Germinal center (tissue), 1 donor: ENCODE results near the gene RTN4R.
"Not testable (repeated sequence)": the region's sequence is repeated elsewhere in the genome, so short reads cannot be mapped to it uniquely, and the experiment has no call there.

Experiments used
- DNase-seq: peaks from one replicate; pipeline ENCODE4 v3.0.0; 2012; ENCODE audit warnings: mixed read lengths, low spot score

RTN4R gene

DNA sequence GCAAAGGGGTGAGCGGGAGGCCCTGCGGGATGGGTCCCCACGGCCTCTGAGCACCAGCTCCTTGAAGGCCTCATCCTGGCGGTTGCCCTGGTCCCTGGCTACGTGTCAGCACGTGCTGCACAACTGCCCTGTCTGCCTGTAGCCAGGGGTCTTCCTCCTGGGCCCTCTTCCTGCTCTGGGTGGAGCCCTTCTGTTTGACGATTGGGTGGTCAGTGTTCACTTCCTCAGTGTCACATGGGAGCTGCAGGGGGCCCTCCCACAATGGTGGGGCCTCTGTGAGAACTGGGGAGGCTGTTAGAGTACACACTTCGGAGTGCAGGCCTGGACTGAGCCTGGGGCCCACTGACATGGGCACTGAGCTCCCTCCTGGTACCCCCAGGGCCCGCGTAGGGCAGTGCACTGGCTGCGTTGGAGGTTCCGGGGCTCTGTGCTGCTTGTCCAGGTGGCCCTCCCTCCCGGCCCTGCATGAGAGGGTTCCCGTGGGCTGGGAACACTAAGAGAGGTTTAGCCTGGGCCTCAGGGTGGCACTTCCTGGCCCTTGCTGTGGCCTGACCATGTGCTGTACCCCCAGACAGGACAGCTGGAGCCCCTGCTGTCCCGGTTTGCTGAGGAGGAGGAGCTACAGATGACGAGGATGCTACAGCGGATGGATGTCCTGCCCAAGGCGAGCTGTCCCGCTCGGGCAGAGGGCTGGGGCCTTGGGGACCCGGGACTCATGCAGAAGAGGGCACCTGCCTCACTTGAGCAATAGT lies 38.0 kb upstream of the RTN4R start:
- DNase-seq = no peak

DNA sequence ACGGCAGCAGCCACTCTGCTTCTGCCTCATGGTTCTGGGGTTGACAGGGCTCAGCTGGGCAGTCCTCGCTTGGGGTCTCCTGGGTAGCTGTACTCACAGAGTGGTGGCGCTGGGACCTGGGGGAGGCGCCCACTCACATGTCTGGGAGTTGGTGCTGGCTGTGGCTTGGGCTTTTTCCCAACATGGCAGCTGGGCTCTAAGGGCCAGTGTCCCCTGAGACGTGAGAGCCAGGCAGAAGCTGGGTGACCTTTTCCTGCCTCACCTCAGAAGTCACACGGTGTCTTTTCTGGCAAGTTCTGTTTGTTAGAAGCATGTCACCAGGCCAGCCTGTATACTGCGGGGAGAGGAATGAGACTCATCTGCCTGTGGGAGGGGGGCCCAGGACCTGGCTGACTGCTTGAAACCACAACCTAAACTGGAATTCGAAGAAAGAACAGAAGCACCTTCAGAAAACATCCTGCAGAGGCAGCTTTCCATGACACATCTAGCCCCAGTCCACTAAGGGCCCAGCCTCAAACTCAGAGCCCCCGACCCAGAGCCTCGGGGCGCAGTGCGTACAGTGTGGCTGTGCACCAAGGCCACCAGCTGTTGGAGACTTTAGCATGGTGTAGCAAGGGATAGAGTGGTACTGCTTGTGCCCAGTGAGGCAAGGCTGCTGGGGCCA lies 37.2 kb upstream of the RTN4R start:
- not testable (repeated sequence) for DNase-seq

DNA sequence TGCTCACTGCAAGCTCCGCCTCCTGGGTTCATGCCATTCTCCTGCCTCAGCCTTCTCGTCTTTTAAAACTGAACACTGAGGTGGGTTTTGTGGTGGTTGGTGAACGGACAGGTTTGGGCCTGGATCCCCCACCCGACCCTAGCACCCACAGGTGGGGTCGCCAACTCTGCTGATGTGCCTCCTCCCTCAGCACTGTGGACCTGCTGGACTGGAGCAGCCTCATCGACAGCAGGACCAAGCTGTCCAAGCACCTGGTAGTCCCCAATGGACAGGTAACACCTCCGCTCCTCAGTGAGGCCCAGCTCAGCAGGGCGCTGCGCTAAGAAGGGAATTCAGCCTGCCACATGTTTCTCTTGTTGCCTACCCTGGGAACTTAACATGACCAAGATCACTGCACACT lies 36.5 kb upstream of the RTN4R start:
- DNase-seq = no peak

DNA sequence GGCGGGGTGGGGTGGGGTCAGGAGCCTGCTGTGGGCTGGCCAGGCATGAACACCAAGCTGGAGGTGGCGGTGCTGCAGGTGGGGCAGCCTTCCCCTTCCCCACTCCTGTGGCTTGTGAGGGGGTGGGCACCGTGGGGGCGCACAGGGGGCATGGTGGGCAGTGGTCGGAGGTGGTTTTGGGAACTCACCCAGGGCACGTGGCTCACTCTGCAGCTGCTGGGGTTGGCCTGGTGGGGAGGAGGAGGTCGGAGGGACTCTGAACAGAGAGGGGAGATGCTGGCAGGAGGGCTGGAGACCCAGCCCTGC lies 35.1 kb upstream of the RTN4R start:
- DNase-seq = not testable (repeated sequence)

DNA sequence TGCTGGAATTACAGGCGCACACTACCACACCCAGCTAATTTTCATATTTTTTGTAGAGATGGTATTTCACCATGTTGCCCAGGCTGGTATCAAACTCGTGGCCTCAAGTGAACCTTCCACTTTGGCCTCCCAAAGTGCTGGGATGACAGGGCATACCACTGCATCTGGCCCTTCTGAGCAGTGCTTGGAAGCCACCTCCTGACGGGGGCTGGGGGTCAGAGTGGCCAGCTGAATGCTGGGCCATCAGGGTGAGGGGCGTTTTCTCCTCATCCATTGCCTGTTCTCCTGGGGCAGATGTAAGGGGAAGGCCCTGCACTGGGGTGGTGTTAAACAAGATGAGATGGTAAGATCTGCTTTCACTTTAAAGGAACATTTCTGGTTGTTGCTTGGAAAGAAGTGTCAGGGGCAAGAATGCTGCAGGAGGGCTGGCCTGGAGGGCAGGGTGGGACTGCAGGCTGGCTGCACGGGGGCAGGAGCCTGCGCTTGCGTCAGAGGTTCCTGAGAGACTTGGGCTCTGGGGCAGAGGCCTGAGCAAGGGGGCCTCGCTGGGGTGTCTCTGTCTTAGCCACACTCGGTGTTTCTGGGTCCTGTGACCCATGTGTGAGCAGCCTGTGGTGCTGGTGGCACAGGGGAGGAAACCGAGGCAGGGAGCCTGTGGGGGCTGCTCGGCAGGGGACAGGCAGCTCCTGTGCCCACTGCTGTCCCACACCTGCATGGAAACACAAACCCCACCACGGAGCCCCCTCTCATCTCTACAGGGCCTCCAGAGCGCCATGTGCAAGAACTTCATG lies 34.5 kb upstream of the RTN4R start:
- DNase-seq = no peak

DNA sequence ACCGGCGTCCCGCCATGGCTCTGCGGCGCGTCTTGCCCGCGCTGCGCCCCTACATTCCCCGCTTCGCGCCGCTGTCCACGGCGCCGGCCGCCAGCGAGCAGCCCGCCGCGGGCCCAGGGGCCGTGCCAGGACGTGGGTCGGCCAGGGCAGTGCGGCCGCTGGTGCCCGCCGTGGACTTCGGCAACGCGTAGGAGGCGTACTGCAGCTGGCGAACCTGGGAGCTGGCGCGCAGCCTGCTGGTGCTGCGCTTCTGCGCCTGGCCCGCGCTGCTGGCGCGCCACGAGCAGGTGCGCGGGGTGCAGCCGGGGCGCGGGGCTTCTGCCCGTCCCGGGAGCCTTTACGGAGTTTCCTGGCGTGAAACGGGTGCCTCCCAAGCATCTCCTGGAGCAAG lies 31.6 kb upstream of the RTN4R start:
- no peak for DNase-seq

DNA sequence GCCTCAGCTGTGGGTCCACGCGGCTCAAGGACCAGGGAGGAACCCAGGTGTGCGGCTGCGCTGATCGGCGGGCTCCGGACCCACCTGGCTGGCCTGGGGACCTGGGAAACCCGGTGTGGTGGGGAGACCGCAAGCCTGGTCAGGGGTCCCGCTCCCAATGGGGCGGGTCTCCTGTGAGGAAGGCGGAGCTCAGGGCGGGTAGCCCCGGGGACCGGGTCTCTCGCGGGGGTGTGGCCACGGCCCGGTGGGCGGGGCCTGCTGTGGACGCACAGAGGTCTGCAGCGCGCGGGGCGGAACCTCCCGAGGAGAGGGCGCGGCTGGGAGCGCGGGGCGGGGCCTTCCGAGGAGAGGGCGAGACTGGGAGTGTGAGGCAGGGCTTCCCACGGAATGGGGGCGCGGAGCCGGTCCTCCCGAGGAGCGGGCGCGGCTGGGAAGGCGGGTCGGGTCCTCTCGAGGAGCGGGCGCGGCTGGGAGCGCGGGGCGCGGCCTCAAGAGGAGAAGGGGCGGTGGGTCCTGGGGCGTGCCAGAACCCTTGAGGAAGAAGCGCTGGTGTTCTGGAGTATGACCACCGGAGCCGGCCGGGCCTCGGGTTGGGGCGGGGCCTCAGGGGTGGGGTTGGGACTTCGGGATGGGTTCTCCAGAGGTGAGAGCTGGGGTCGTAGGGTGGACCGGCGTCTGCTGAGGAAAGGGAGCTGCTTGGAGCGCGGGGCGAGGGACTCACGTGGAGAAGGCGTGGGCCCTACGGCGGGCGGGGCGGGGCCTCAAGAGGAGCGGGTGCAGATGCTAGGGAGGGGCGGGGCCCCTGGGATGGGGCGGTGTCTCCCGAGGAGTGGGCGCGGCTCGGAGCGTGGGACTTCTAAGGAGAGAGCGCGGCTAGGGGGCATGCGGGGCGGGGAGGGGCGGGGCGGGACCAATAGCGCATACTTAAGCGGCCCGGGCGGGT lies 31.0 kb upstream of the RTN4R start:
- peak; percentile 83 for DNase-seq

DNA sequence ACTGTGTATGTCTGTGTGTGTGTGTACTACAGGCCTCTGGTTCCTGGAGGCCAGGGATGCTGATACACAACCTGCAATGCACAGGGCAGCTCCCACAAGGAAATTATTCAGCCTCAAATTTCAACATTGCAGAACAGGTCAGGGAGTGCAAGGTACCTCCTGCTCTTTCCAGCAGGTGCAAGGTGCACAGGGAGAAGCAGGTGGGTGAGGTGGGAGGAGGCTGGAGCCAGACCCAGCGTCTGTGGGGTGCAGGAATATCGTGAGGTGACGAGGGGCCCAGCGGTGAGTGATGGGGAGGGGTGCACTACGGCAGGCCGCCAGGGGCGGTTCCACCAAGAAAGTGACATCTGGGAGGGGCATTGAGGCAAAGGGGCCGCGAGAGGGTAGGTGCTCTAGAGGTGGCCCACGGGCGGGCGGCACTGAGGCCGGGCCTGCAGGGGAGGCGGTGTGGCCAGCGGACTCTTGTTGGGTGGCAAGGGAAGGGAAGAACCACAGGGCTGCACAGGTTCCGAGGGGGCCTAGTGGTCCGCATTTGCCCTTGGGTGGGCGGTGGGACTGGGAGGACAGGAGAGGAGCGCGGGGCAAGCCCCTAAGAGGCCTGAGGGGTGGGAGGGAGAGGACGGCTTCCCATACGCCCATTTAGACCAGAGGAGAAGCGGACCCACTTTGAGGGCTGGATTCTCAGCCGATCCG lies 30.1 kb upstream of the RTN4R start:
- no peak for DNase-seq

DNA sequence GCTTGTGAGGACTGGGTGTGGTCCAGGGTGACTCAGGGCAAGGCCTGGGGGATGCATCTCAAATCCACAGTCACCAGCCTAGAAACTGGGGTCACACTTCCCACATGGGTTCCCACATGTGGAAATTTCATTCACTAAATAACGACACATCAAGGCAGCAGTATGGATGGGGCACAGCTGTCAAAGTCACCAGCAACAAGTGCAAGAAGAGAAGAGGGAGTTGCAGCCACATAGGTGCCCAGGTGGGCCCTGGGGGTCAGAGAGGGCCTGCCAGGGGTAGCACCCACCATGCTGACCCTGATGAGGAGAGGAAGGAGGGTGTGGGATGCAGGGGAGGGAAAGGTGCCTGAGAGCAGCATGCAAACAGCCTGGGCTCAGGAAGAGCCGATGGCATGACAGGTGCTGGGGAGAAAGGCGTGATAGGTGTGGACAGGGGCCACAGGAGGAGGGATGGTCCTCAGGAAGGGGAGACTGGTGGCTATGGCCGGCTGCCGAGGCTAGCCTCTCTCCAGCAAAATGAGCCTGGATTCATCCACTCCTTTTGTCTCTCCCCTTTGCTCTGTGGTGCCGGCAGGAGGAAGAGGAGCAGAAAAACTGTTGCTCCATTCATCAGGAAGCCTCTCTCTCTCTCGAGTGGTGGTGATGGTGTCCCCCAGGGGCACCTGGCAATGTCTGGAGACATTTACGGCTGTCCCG lies 29.4 kb upstream of the RTN4R start:
- no peak for DNase-seq

DNA sequence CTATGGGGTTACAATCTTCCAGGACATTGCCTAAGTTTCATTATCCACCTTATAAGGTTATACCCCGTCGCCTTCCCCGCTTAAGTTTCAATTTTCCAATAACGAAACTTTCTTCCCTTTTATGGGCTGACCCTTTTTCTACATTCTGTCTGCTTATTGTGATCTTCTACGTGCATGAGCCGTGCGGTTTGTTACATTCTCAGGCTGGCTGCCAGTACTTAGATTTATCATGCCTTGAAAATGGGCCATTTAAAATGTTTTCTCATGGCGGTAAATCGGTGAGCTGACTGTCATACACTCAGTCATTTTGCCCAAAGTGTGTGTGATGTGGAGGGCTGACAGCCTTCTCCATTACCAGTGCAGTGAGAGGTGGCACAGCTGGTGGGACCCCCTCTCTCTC lies 28.5 kb upstream of the RTN4R start:
- no peak for DNase-seq

DNA sequence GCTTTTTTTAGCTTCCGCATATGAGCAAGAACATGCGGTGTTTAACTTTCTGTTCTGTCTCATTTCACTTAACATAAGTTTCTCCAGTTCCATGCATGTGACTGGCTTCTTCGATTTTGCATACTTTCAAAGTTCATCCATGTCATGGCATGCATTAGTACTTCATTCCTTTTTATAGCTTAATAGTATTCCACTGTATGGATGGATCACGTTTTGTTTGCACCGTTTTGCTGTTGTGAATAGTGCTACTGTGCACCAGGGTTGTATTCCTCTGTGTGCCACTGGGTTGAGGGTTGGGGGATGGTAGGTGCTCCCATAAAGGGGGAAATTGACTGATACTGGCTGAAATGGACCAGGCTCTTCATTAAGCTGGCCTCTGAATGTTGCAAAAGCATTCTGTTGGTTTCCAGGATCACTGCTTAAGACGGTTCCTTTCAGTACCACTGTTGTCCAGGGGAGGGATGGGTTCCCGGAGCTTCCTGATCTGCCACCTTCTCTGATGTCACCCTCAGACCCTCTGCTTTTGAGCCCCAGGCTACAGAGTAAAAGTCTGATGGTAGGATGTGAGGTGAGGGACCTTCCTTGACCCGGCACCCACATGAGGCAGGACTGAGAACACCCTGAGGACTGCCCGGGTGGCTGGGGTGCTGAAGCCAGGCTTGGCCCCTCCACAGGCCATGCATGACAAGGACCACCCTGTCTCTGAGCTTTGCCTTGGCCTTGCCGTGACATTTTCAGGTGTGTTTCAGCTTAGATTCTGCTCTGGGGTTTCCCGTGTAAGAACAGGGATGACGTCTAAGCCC lies 27.3 kb upstream of the RTN4R start:
- DNase-seq = no peak

DNA sequence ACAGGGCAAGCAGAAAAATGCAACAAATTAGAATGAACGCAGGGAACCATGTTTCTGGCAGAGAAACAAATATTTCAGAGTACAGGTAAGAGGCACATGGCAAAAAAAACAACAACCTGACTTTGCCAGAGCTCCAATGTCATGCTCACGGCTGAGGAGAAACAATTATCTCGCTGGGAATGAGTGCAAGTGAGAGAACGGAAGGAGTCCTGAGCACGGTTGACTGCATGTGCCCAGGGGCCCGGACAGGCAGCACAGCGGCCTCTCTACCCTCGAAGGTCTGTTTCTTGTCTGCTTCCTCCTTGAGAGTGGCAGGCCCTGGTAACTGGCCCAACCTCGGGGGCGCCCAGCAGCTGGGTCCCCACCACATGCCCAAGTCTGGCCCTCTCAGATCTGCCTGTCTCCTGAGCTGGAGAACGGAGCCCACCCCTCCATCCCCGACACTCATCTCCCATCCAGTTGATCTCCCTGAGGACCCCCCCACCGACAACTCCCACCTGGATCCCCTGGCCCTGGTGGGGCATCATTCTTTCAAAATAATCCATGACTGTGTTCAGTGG lies 24.6 kb upstream of the RTN4R start:
- DNase-seq = no peak

DNA sequence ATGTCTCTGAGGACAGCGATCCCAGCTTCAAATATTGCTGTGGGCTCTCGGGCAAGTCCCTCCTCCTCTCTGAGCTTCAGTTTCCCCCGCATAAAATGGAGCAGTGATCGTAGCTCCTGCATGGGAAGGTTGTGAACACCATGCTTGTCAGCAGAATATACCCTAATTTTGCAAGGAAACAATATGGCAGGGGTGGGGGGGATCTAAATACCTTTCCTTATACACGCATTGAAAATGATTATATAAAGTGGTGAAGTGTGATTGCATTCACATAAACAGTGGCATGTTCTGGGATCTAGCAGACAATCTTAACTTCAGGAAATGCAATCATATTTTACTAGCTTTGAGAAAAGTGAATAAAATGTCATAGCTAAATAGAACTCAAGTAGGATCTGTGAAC lies 24.0 kb upstream of the RTN4R start:
- no peak for DNase-seq

DNA sequence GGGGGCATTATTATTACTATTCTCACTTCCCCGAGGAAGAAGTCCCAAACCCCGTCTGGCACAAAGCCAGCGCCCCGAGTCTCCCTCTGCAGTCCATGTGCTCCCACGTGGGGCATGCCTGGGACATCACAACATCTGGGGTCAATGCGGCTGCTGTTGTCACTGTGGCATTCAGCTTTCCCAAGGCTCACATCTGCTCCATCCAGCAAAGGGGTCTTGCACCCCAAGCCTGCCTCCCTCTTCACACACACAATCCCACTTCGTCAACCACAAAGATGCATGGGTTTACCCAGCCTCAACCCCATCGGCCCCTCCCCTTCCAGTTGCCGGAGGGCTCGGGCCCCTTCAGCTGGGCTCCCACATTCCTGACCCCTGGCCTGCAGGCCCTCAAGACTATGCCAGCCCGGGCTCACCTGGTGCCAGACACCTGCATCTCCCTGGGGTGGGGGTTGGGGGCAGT lies 23.5 kb upstream of the RTN4R start:
- DNase-seq = no peak

DNA sequence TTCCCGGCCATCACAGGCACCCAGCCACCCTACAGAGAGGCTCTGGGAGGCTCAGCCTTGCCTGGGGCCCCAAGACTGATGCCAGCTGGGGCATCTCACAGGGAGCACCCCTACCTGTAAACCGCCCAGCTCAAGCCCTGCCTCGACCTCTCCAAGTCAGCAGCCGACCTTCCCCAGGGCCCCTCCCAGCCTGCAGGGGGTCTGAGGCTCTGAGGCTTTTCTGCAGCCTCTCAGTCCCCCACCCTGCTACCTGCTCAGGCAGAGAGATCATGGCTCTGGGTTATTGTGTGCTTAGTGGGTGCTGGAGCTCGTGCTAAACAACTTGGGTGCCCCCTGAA lies 23.1 kb upstream of the RTN4R start:
- no peak for DNase-seq

DNA sequence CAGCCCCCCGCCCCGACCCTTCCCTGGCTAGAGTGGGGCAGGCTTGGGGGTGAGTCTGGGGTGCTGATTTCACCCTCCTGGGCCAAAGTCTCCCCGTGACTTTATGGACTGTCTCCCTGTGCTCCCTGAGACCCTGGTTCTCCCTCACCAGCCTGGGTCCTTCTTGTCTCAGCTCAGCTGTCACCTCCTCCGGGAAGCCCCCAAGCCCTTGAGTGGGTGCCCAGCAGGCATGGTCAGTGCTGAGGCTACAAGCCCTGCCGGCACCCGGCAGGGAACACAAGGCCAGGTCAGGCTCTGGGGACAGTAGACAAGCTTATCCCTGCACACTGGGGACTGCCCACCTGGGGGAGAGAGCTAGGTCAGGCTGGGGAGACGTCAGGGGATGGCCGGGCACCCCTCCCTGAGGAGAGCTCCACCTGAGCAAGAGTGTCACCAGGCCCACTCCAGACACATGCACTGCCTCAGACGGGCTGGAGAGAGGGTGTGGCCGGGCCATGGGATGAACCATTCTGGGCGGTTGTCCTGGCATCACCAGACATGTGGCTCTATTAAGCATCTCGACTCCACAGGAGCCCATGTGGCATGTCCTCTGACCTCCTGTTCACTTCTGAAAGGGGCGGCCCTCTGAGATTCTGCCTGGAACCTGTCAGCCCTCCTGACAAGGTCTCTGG lies 22.6 kb upstream of the RTN4R start:
- DNase-seq = no peak

DNA sequence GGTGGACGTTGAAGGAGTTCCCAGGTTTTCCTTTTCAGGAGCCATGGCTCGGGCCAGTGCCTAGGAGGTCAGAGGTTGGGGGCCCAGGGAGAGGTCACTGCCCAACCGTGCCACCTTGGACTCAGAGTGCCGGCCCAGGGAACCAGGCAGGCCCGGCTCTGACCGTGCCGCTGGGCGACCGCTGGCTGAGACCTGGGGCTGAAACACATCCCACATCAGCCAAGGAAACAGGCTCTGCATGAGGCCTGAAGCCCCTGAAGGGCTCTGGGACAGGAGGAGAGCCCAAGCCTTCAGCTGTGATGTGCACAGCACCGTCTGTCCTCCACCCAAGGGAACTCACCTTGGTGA lies 21.9 kb upstream of the RTN4R start:
- no peak for DNase-seq

DNA sequence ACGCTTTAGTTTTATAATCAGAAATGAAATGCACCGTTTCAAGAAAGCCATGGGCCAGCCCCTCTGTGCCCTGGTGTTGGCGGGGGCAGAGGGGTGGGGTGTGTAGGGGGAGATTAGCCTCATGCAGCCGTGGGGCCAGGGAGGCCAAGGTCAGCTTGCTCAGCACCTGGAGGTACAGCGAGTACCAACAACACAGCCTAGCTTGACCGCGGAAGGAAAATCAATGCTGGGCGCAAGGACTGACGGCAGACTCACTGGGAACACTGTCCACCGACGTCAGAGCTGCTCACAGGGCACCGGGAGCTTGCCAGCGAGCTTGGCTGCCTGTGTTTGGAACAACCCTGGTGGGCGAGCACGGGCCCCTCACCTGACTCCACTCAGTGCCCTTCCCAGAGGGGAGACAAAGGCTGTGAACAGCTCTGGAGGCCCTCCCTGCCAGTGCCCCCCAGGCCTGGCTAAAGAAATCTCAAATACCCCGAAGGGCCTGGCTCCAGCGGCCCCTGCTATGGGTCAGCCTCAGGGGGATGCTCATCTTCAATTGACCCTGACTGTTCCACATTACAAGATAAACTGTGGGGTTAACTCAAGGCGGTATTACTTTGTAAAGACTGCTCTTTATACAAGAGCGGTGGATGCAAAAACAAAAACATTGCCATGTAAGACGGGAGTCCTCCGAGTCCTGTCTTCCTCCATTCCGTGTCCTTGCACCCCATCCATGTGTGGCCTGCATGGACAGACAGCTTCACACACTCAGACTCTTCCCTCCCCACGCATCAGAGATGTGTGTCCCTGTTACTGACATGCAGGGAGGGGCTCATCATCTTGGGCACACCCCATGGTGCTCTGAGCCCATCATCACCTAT lies 21.3 kb upstream of the RTN4R start:
- DNase-seq = not testable (repeated sequence)
